Effector CD8-positive, alpha-beta T cell (primary cell): ENCODE measurements around the gene FLRT3.

Experiments
- DNase-seq: peaks from one replicate; lab custom pipeline; 2025; lab: John Stamatoyannopoulos, UW
- total RNA-seq, 4 experiments: gene quantifications; one replicate each; lab custom pipeline; 2026; lab: John Stamatoyannopoulos, UW

Gene FLRT3
- total RNA-seq = 0 to 0.18 (median 0.09) reads per million in 4 experiments

DNA sequence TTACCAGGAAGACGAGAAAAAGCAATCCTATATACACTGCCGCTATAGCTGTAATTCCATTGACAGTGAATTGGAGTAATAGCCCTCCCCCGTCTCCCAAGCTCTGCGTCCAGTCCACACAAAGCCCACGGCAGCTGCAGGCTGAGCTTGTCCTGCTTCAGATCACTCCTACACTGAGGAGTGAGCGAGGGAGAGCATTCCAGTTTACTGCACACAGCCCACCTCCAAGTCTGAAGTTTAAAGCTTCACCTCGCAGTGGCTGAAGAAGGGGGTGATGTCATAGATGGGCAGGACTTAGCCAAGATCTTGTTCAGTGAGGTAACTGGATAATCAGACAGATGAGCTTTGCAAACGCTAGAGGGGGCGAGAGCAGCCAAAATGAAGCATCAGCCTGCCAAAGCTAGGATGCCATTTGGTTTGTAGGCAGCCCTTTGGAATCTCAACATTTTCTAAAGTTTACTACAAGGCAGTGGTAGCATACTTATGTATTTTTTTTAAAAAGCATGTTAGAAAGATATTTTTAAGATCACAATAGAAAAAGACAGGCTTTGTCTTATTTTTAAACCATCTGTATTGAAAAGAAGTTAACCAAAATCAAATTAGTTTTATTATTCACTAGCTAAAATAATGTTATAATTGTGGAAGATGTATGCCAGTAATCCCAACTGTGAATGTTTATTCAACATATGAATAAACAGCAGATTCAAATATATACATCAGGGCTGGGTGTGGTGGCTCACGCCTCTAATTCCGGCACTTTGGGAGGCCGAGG is at the start of gene FLRT3:
Gene FLRT3 (minus strand): TSS at position 213 of the 772 bp plus-strand sequence. CDS start 10,106 bp downstream, outside the sequence.
- no peak for DNase-seq

- no peak for DNase-seq
Observed at GRCh38 chr20:14386726-14387125, 49.3 kb upstream of the FLRT3 start.

- no peak for DNase-seq
Observed at GRCh38 chr20:14385176-14385740, 47.8 kb upstream of the FLRT3 start.

- DNase-seq = no peak
Observed at GRCh38 chr20:14384416-14385175, 47.2 kb upstream of the FLRT3 start.

- DNase-seq = no peak
Observed at GRCh38 chr20:14383335-14383734, 45.9 kb upstream of the FLRT3 start.

DNA sequence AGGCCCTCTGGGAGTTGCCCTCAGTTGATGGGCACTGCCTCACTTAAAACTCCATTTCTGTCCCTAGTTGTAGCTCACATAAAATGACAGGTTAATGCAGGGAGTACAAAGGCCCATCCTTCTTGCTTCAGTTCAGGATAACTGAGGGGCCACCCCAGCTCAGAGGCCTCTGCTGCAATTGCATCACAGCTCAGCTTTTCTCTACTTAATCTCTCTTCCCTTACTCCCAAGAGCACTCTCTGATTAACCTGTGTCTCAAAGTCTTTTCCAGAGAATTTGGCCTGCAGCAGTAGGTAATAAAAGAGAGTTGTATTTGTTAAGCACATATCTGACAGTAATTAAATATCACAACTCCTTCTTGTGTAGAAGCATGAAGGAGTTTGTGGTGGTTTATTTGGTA is 40.9 kb upstream of the FLRT3 start:
- no peak for DNase-seq

DNA sequence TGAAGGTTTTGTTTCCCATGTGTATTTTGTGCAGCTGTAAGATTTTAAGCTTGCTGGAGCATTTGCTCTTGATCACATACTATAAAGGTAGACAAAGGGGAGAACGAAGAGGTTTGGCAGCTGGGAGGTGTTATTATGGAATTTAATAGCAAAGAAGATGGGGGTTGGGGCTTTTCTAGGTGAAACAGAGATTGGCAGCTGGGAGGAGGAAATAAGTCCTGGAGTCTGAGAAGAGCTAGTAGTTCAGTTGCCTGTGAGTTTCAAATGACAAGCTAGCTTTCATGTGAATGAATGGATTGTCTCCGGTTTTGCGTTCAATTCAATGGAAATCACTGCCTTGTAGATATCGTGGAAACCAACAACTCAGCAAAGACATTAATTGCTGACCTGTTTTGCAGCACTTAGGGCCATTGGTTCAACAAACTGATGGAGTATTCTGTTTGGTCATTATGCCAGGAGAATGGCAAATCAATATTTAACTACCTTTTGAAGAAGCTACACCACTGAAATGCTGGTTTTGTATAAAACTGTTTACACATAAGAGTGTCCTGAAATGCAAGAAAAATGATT is 38.1 kb upstream of the FLRT3 start:
- no peak for DNase-seq

GRCh38 chr20:14374196-14374595 is 36.8 kb upstream of the FLRT3 start:
- no peak for DNase-seq

GRCh38 chr20:14361509-14362345 is 24.3 kb upstream of the FLRT3 start:
- no peak for DNase-seq

DNA sequence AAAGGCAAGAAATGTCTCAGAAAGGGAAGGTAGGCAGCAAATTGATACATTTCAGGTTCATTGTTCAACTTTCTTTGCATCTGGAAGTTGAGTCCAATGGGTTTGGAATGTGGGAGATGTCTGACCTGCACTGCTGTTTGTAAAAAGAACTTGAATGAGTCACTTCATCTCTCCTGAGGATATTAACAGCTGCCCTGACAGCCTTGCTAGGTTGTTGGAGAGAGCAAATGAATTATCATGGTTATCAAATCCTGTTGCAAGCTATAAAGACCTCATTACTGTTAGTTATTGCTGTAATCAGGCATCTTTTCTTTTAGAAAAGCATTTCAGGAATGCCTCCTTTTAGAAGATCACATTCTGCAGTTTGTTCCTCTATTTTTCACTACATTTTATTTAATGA is 23.0 kb upstream of the FLRT3 start:
- no peak for DNase-seq

GRCh38 chr20:14355791-14356190 is 18.4 kb upstream of the FLRT3 start:
- DNase-seq = no peak

DNA sequence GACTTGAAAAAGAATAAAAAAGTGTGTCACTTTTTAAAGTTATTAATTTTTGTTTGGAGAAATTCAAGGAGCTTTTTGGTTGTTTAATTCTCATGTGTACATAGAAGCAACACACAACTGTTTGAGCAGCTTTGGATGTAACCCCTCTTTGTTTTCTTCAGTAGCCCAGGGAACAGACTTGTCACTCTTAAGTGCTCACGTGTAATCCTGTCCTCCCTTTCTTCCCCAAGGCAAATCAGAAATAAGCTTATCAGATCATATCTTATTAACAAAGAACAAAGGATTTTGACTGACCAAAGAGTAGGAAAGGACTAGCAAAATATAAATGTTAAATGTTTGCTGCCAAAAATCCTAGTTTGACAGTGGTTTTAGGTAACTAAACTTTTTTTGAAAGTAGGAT is 7.3 kb upstream of the FLRT3 start:
- DNase-seq = no peak

DNA sequence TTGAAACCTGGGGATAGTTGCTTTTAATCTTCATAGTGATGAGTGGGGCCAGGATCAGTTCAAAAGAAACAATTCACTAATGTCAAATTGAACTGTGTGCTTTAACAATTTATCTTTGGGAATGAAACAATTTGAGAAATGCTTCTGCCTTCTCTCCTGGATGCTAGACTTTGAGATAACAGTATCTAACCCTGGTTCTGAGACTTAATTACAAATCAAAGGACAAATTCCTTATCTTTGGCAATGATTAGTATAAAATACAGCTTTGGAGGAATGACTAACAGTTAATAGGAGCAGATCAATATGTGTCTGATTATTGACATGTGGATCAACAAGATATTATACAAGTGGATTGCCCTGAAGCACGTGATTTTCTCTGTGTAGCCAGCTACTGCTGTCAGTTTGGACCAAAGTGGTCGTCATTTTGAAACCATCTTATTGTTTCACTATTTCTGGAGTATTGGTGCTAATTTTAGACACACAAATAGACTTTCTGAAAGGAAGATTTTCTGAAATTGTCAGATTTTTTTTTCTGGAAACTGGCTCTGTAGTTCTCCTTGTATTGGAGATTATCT is 6.2 kb upstream of the FLRT3 start:
- DNase-seq = no peak

DNA sequence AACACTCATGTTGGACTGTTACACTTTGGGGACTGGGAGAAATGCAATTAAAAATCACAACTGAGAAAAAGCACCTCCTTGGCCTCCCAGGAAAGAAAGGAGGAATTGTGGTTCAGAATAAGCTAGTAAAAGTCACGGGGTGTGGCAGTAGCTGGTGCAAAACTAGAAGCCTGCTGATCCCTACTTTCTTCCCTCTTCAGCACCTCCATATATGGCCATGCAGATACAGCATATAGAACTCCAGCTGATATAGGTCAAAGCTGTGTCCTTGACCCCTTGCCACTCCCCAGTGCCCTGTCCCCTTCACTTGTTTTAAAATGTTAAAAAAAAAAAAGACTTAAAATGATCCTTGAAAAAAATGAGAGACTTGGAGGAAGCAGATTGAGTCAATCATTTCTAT is 5.5 kb upstream of the FLRT3 start:
- DNase-seq = no peak

DNA sequence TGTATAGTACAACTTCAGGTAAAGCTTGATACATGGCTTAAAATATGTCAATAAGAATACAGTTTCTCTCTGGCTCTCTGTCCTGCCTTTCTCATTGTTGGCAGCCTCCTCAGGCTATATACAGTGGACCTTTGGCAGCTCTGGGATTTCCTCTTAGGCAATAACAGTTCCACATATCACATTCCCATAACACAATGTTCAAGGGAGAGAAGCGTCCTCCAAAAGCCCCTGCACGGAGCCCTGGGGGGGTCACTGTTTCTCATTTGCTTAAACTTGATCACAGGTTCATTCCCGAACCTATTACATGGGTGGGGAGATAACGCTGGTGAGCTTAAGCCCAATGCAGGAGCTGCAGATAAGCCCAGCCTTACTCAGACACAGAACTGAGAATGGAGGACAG is 4.4 kb upstream of the FLRT3 start:
- no peak for DNase-seq

- no peak for DNase-seq
Observed at GRCh38 chr20:14336686-14337085, 726 bp downstream of the FLRT3 start.

- no peak for DNase-seq
Observed at GRCh38 chr20:14335052-14335451, 2.4 kb downstream of the FLRT3 start.

- DNase-seq = no peak
Observed at GRCh38 chr20:14334306-14334930, 3.0 kb downstream of the FLRT3 start.

- DNase-seq = no peak
Observed at GRCh38 chr20:14333721-14334120, 3.7 kb downstream of the FLRT3 start.

GRCh38 chr20:14332866-14333265 is 4.5 kb downstream of the FLRT3 start:
- DNase-seq = no peak

DNA sequence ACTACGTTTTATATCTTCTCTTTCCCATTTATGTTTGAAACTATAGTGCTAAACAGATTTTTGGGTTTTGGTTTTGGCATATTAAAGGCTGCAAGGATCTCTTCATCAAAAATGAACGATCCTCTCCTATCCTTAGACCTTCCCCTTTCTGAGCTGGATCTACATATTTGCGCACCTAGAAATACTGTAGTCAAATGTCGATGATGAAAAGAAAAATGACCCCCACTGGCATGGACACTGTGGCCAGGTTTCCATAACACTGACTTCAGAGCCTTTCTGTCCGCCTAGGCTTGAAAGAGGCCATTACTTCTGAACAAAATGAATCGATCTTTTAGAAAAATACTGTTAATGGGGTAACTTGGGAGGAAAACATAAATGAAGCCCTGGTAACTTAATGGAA is 5.8 kb downstream of the FLRT3 start:
- no peak for DNase-seq
